PFSK-1 (cell line): Measurements from ENCODE around the gene SPO11.

ENCODE experiments used
- FOXP2 ChIP-seq: optimal IDR thresholded peaks from 2 replicates; pipeline ENCODE3; 2011; ENCODE audit warnings: borderline replicate concordance, control low read depth, inconsistent platforms; ENCODE audit not compliant: insufficient read depth; ENCODE audit errors: extremely low read length, extremely low read depth
- POLR2AphosphoS5 ChIP-seq: IDR thresholded peaks from 2 replicates; pipeline ENCODE4 v1.6.1; 2012; ENCODE audit warnings: low read depth, mild to moderate bottlenecking, control low read depth, low read length, moderate library complexity
- REST ChIP-seq, 2 experiments: IDR thresholded peaks; 2 replicates each; pipeline versions ENCODE4 v1.6.1 to v1.8.0; 2011 to 2012; ENCODE audit warnings: low read depth in 2 of 2, low read length in 2 of 2, control low read depth in 1 of 2, inconsistent platforms in 1 of 2, mild to moderate bottlenecking in 1 of 2, moderate library complexity in 1 of 2; ENCODE audit not compliant: insufficient read depth in 1 of 2
- TAF1 ChIP-seq: IDR thresholded peaks from 2 replicates; pipeline ENCODE4 v1.6.1; 2012; ENCODE audit warnings: low read length, control low read depth, borderline replicate concordance; ENCODE audit not compliant: insufficient read depth

GRCh38 chr20:57327820-57328219, 1.8 kb upstream of the SPO11 start:
- TF ChIP-seq POLR2AphosphoS5 (no peak), REST (IDR thresholded peaks at IDR 0.05; ENCODE audit: insufficient read depth in 1 of 2, low read depth in 2 of 2, low read length in 2 of 2) (no peak), TAF1 (no peak), FOXP2 (no peak)
